NCI-H446 treated with DMSO at 0.1 percent for 48 hours (cell line): ENCODE measurements around the gene KCNN3.
"Not testable (repeated sequence)": the region's sequence is repeated elsewhere in the genome, so short reads cannot be mapped to it uniquely, and the experiment has no call there.

ENCODE experiments used
- DNase-seq: peaks from one replicate; lab custom pipeline; 2025; lab: John Stamatoyannopoulos, UW

The KCNN3 gene

GRCh38 chr1:154703170-154703569 lies 166.9 kb downstream of the KCNN3 start:
- no peak for DNase-seq

- DNase-seq = no peak
Observed at GRCh38 chr1:154698320-154699096, 171.6 kb downstream of the KCNN3 start.

GRCh38 chr1:154697710-154698109 lies 172.4 kb downstream of the KCNN3 start:
- DNase-seq = no peak

- DNase-seq = no peak
Observed at GRCh38 chr1:154696456-154696855, 173.6 kb downstream of the KCNN3 start.

GRCh38 chr1:154695985-154696384 lies 174.1 kb downstream of the KCNN3 start:
- DNase-seq = no peak

GRCh38 chr1:154694995-154695394 lies 175.1 kb downstream of the KCNN3 start:
- DNase-seq = no peak

- DNase-seq = no peak
Observed at GRCh38 chr1:154689083-154689482, 181.0 kb downstream of the KCNN3 start.

- DNase-seq = no peak
Observed at GRCh38 chr1:154686507-154686906, 183.6 kb downstream of the KCNN3 start.

GRCh38 chr1:154683820-154684219 lies 186.3 kb downstream of the KCNN3 start:
- DNase-seq = no peak

GRCh38 chr1:154682254-154682653 lies 187.8 kb downstream of the KCNN3 start:
- no peak for DNase-seq

GRCh38 chr1:154677844-154678243 lies 192.2 kb downstream of the KCNN3 start:
- not testable (repeated sequence) for DNase-seq

- not testable (repeated sequence) for DNase-seq
Observed at GRCh38 chr1:154676847-154677246, 193.2 kb downstream of the KCNN3 start.

GRCh38 chr1:154674456-154674855 lies 195.6 kb downstream of the KCNN3 start:
- DNase-seq = not testable (repeated sequence)

GRCh38 chr1:154672245-154672644 lies 197.8 kb downstream of the KCNN3 start:
- DNase-seq = not testable (repeated sequence)

GRCh38 chr1:154671412-154671811 lies 198.7 kb downstream of the KCNN3 start:
- not testable (repeated sequence) for DNase-seq

- not testable (repeated sequence) for DNase-seq
Observed at GRCh38 chr1:154670310-154671270, 199.5 kb downstream of the KCNN3 start.

GRCh38 chr1:154669464-154670282 lies 200.4 kb downstream of the KCNN3 start:
- peak; percentile 53 for DNase-seq

- no peak for DNase-seq
Observed at GRCh38 chr1:154666051-154666790, 203.9 kb downstream of the KCNN3 start.

- no peak for DNase-seq
Observed at GRCh38 chr1:154664331-154665002, 205.6 kb downstream of the KCNN3 start.

- DNase-seq = peak; percentile 80
Observed at GRCh38 chr1:154663471-154664060, 206.5 kb downstream of the KCNN3 start.
